Transverse colon (tissue), 4 donors: Measurements from ENCODE around the gene GRIK4. TPM values are rescaled to one million over a fixed set of nuclear protein-coding genes. Genes with fewer than 3 reads are reported as not detected.

Source experiments
- DNase-seq: peaks from one replicate; pipeline ENCODE4 v3.0.0-alpha.2; 2019
- H3K27ac ChIP-seq, 4 donors: fragments of 200-600 bp; sonication (generic); 2 replicates each; pipeline ENCODE4 v1.5.1; 2016 to 2018; ENCODE audit warnings: inconsistent platforms in 4 of 4
- H3K27me3 ChIP-seq: fragments of 200-600 bp; sonication (generic); 2 replicates; pipeline ENCODE4 v1.5.1; 2017; ENCODE audit warnings: inconsistent platforms
- H3K36me3 ChIP-seq, 4 donors: fragments of 200-600 bp; sonication (generic); 2 replicates each; pipeline ENCODE4 v1.5.1; 2017 to 2019; ENCODE audit warnings: inconsistent platforms in 4 of 4
- H3K4me1 ChIP-seq, 4 donors: fragments of 200-600 bp; sonication (generic); 2 replicates each; pipeline ENCODE4 v1.5.1; 2017 to 2020; ENCODE audit warnings: inconsistent platforms in 4 of 4
- H3K4me3 ChIP-seq, 4 donors: fragments of 200-600 bp; sonication (generic); 1 replicate in 1 of 4; 2 replicates in 3 of 4; pipeline versions ENCODE4 v1.5.1 to v1.6.1; 2017 to 2019; ENCODE audit warnings: inconsistent platforms in 4 of 4
- H3K9me3 ChIP-seq, 2 donors: fragments of 200-600 bp; sonication (generic); 2 replicates each; pipeline ENCODE4 v1.5.1; 2017 to 2019; ENCODE audit warnings: inconsistent platforms in 2 of 2
- CTCF ChIP-seq, 5 experiments: fragments of 200-600 bp in 3 of 5; fragments of 450-650 bp in 2 of 5; sonication (generic) in 3 of 5; IDR thresholded peaks; 1 replicate in 2 of 5; 2 replicates in 3 of 5; pipeline ENCODE4 v1.5.1; 2016 to 2017; ENCODE audit warnings: antibody characterized with exemption in 5 of 5, inconsistent platforms in 3 of 5, mild to moderate bottlenecking in 2 of 5, moderate library complexity in 1 of 5
- EP300 ChIP-seq: sonication (generic); formaldehyde crosslinking; IDR thresholded peaks from one replicate; pipeline ENCODE4 v1.6.1; 2017; ENCODE audit warnings: antibody characterized with exemption, low read depth
- POLR2A ChIP-seq: fragments of 450-650 bp; IDR thresholded peaks from one replicate; pipeline ENCODE4 v1.6.1; 2016; ENCODE audit warnings: antibody characterized with exemption, mild to moderate bottlenecking, moderate library complexity
- POLR2AphosphoS5 ChIP-seq, 3 donors: sonication (generic); formaldehyde crosslinking; IDR thresholded peaks; one replicate each; pipeline ENCODE4 v1.6.1; 2016; ENCODE audit warnings: antibody characterized with exemption in 3 of 3
- WGBS, 2 donors: methylation state at CpG; one replicate each; pipeline ENCODE4 v1.1.5; 2018; ENCODE audit warnings: low coverage in 1 of 2; 5-methylcytosine and 5-hydroxymethylcytosine counted together
- in situ Hi-C, 4 donors: fragments of 200-750 bp; cut with MboI; loops; one replicate each; pipeline versions ENCODE4 v1.15.0 to v1.15.1; 2017; ENCODE audit warnings: low sequenced_read_pairs in 3 of 4, low pct_ligation_motif_present in 1 of 4, low pct_unique_long_range_greater_than_20kb in 1 of 4
- intact Hi-C: fragments of 100-400 bp; cut with DNase I; formaldehyde crosslinking; loops from one replicate; pipeline ENCODE4 v1.15.1; 2023; ENCODE audit warnings: low total_unique reads
- total RNA-seq, 4 donors: library from RNA; depleted of rRNA; stranded (reverse); fragments of >200 nt; gene quantifications; one replicate each; pipeline ENCODE4 v1.1.0, GENCODE V29; 2016

GRIK4 gene
- total RNA-seq, 4 donors from 2014 or later: 2.6 TPM; not detected in 3

GRCh38 chr11:120811731-120812130 is 300.2 kb downstream of the GRIK4 start:
- no peak for DNase-seq
- Histone ChIP-seq H3K9me3 (no peaks in the 10 kb centered on the region), H3K36me3 (no peaks in the 10 kb centered on the region), H3K27me3 (no peaks in the 10 kb centered on the region), H3K27ac (no peak overlapping the region), H3K4me3 (no peak overlapping the region), H3K4me1 (peaks cover 0 to 5% (median 0%) of the 10 kb centered on the region in 4 donors)
- TF ChIP-seq POLR2AphosphoS5 (IDR thresholded peaks at IDR 0.05): no peak
- no peak for TF ChIP-seq EP300
- TF ChIP-seq POLR2A: no peak
- no peak for TF ChIP-seq CTCF (IDR thresholded peaks at IDR 0.05)
- in situ Hi-C loops (loop anchor here in 2 of 4 donors (25.0 kb wide), 1 partner anchor 299 kb away; the partner anchor contains the start of gene GRIK4 (in 2 of the 2)), intact Hi-C loops (no loop called here)
- 82 to 86% methylated on average over 5 of the region's 5 CpGs for WGBS, 2 donors

- Histone ChIP-seq H3K27ac (no peak overlapping the region), H3K9me3 (no peaks in the 10 kb centered on the region), H3K4me3 (no peak overlapping the region), H3K27me3 (peaks cover 15% of the 10 kb centered on the region), H3K36me3 (no peaks in the 10 kb centered on the region), H3K4me1 (peaks cover 0 to 5% (median 2%) of the 10 kb centered on the region in 4 donors)
- intact Hi-C loops: no loop called here
- in situ Hi-C loops: loop anchor here in 2 of 4 donors (25.0 kb wide), 1 partner anchor 302 kb away; the partner anchor contains the start of gene GRIK4 (in 2 of the 2)
- WGBS, 2 donors: 75 to 83% methylated on average over 8 to 21 of the region's 21 CpGs
- no peak for DNase-seq
- no peak for TF ChIP-seq POLR2A
- TF ChIP-seq EP300: no peak
- no peak for TF ChIP-seq CTCF (IDR thresholded peaks at IDR 0.05)
- no peak for TF ChIP-seq POLR2AphosphoS5 (IDR thresholded peaks at IDR 0.05)
These were observed 303.2 kb downstream of the GRIK4 start for GRCh38 chr11:120814531-120815318.

- Histone ChIP-seq H3K27me3 (peaks cover 20% of the 10 kb centered on the region), H3K4me1 (peaks cover 0 to 5% (median 2%) of the 10 kb centered on the region in 4 donors), H3K9me3 (no peaks in the 10 kb centered on the region), H3K27ac (no peak overlapping the region), H3K36me3 (no peaks in the 10 kb centered on the region), H3K4me3 (no peak overlapping the region)
- no peak for DNase-seq
- intact Hi-C loops: no loop called here
- in situ Hi-C loops: loop anchor here in 2 of 4 donors (25.0 kb wide), 1 partner anchor 303 kb away; the partner anchor contains the start of gene GRIK4 (in 2 of the 2)
- TF ChIP-seq EP300 (no peak), CTCF (IDR thresholded peaks at IDR 0.05) (no peak), POLR2A (no peak)
- WGBS, 2 donors: 63 to 71% methylated on average over 2 to 18 of the region's 18 CpGs
These were observed 304.0 kb downstream of the GRIK4 start for GRCh38 chr11:120815319-120816100.

GRCh38 chr11:120816176-120816575 is 304.6 kb downstream of the GRIK4 start:
- H3K36me3 ChIP-seq: no peaks in the 10 kb centered on the region
- H3K27ac ChIP-seq: no peak overlapping the region
- in situ Hi-C loops: loop anchor here in 2 of 4 donors (25.0 kb wide), 1 partner anchor 304 kb away; the partner anchor contains the start of gene GRIK4 (in 2 of the 2)
- peaks cover 0 to 5% (median 2%) of the 10 kb centered on the region in 4 donors for H3K4me1 ChIP-seq
- DNase-seq: no peak
- H3K27me3 ChIP-seq: peaks cover 22% of the 10 kb centered on the region
- H3K4me3 ChIP-seq: no peak overlapping the region
- no peaks in the 10 kb centered on the region for H3K9me3 ChIP-seq
- TF ChIP-seq POLR2A: no peak
- no peak for TF ChIP-seq EP300
- TF ChIP-seq POLR2AphosphoS5 (IDR thresholded peaks at IDR 0.05): no peak
- no peak for TF ChIP-seq CTCF (IDR thresholded peaks at IDR 0.05)
- intact Hi-C loops: no loop called here
- 64% methylated on average over 4 of the region's 4 CpGs; no CpG with 5 or more reads in 1 of the 2 donors for WGBS, 2 donors
